ENCODE results near the gene THSD7B. TPM values are rescaled to one million over a fixed set of nuclear protein-coding genes. Genes with fewer than 3 reads are reported as not detected.

Gene THSD7B
- total and polyA plus RNA-seq, 2 of the 8 experiments (the other 6 are each of a cell fraction or from before 2014, with no cell fraction given) = 0.60 to 2.9 TPM

- H3K4ac ChIP-seq (replicated peaks; ENCODE audit: insufficient read length, low read depth, low read length) = no peak overlapping the region
- H3K9ac ChIP-seq (replicated peaks in 1 of 4; ENCODE audit: extremely low read depth in 1 of 4, low read depth in 3 of 4, low read length in 3 of 4) = no peak overlapping the region
- no peak overlapping the region for H3K14ac ChIP-seq (ENCODE audit: insufficient read length)
- no peak for FAIRE-seq
- H3K56ac ChIP-seq (replicated peaks; ENCODE audit: insufficient read length, low read depth, low read length) = no peak overlapping the region
- no peak for DNase-seq (ENCODE audit: low read depth in 1 of 2, low spot score in 2 of 2)
- H3K27me3 ChIP-seq (replicated peaks in 1 of 4; ENCODE audit: control insufficient read depth in 3 of 4, extremely low read depth in 1 of 4, insufficient read depth in 3 of 4, low read length in 3 of 4) = no peaks in the 10 kb centered on the region
- H3K27ac ChIP-seq (ENCODE audit: low read depth, low read length) = no peak overlapping the region
- ChIA-PET POLR2A (ENCODE audit: partially characterized antibody) (no interaction called here), CTCF (ENCODE audit: partially characterized antibody) (interaction anchor here (0.8 kb wide), 1 partner anchor 87 kb away, joined by 3 read pairs; no protein-coding TSS in a partner anchor)
- 97% methylated on average over 3 of the region's 3 CpGs; no CpG with 5 or more reads in 1 of the 2 experiments for WGBS, 2 experiments (ENCODE audit: extremely low coverage in 1 of 2, insufficient coverage in 1 of 2, insufficient read length in 1 of 2, insufficient replicate concordance in 2 of 2, low coverage in 1 of 2, low lambda C conversion rate in 2 of 2, missing lambda C conversion rate in 1 of 2)
- peaks cover 20 to 22% of the 10 kb centered on the region in 2 experiments for H3K9me3 ChIP-seq (ENCODE audit: insufficient read depth in 2 of 2, low read depth in 1 of 2, low read length in 1 of 2)
- no peak overlapping the region for H4K91ac ChIP-seq (replicated peaks; ENCODE audit: insufficient read length, low read length)
- TF ChIP-seq RAD21 (IDR thresholded peaks at IDR 0.05 in 1 of 2, conservative IDR thresholded peaks at IDR 0.05 in 1 of 2; ENCODE audit: low read depth in 2 of 2, low read length in 2 of 2) = no peak
- TF ChIP-seq RFX5 (IDR thresholded peaks at IDR 0.05; ENCODE audit: borderline replicate concordance, low read depth, low read length) = no peak
- TF ChIP-seq YY1 (IDR thresholded peaks at IDR 0.05; ENCODE audit: low read depth, low read length) = no peak
- no peak overlapping the region for H2BK20ac ChIP-seq (ENCODE audit: low read length)
- no peak overlapping the region for H2BK120ac ChIP-seq (replicated peaks; ENCODE audit: low read depth, low read length)
- no peak overlapping the region for H3K4me3 ChIP-seq (ENCODE audit: extremely low read depth in 1 of 4, insufficient read depth in 2 of 4, low read depth in 3 of 4, low read length in 4 of 4)
- no peak overlapping the region for H4K8ac ChIP-seq (ENCODE audit: extremely low read depth, insufficient read depth, low read length)
- H3K4me1 ChIP-seq (replicated peaks in 1 of 4; ENCODE audit: control insufficient read depth in 3 of 4, insufficient read depth in 4 of 4, low read length in 3 of 4) = no peaks in the 10 kb centered on the region
- no peak overlapping the region for H2BK5ac ChIP-seq (ENCODE audit: low read depth, low read length)
- H2BK15ac ChIP-seq (ENCODE audit: low read length) = no peak overlapping the region
- no peak overlapping the region for H3K18ac ChIP-seq (ENCODE audit: extremely low read depth, low read length)
- no peak overlapping the region for H3K23ac ChIP-seq (ENCODE audit: insufficient read length)
- no peaks in the 10 kb centered on the region for H3K23me2 ChIP-seq (ENCODE audit: low read depth, low read length)
- no peak overlapping the region for H2AK5ac ChIP-seq (ENCODE audit: low read depth, low read length)
- H2AFZ ChIP-seq (ENCODE audit: low read length) = no peak overlapping the region
- no peaks in the 10 kb centered on the region for H3K79me1 ChIP-seq (ENCODE audit: low read depth, low read length)
- H3K4me2 ChIP-seq (ENCODE audit: insufficient read depth in 1 of 2, low read depth in 2 of 2, low read length in 2 of 2) = no peak overlapping the region
- no peak overlapping the region for H4K5ac ChIP-seq (ENCODE audit: insufficient read length, low read depth, low read length)
- peaks cover 0 to 4% (median 1%) of the 10 kb centered on the region in 4 experiments; a peak in 2 of 8 replicates for H3K36me3 ChIP-seq (ENCODE audit: control insufficient read depth in 2 of 4, insufficient read depth in 4 of 4, low read length in 3 of 4)
- no peaks in the 10 kb centered on the region for H3K79me2 ChIP-seq (ENCODE audit: control insufficient read depth in 1 of 2, insufficient read depth in 2 of 2, low read length in 2 of 2)
- no peak overlapping the region for H2BK12ac ChIP-seq (ENCODE audit: low read depth, low read length)
- no peaks in the 10 kb centered on the region for H4K20me1 ChIP-seq (replicated peaks in 1 of 2; ENCODE audit: control insufficient read depth in 1 of 2, insufficient read depth in 2 of 2, low read length in 2 of 2)
These were observed 613.8 kb downstream of the THSD7B start for GRCh38 chr2:137379186-137379585.
